Measurements from ENCODE around the gene DTX4. TPM values are rescaled to one million over a fixed set of nuclear protein-coding genes. Genes with fewer than 3 reads are reported as not detected.

DTX4 gene
- total RNA-seq, 1 donor from 2014 or later = 139 TPM

- TF ChIP-seq CTCF (conservative IDR thresholded peaks at IDR 0.05) = no peak
- Mint-ChIP-seq H3K4me3 (peak overlapping the region; percentile 47), H3K9me3 (no peaks in the 10 kb centered on the region), H3K27ac (ENCODE audit: unreplicated experiment) (no peak overlapping the region), H3K27me3 (ENCODE audit: low read depth) (peaks cover 32% of the 10 kb centered on the region), H3K36me3 (ENCODE audit: low read depth) (no peaks in the 10 kb centered on the region), H3K4me1 (peaks cover 37% of the 10 kb centered on the region)
- DNase-seq (ENCODE audit: low read depth, low spot score) = no peak
Observed at GRCh38 chr11:59141191-59141590, 30.7 kb upstream of the DTX4 start.

GRCh38 chr11:59141673-59142460 lies 30.1 kb upstream of the DTX4 start:
- H3K9me3 Mint-ChIP-seq = no peaks in the 10 kb centered on the region
- peak overlapping the region; percentile 95 for H3K4me3 Mint-ChIP-seq
- no peak for DNase-seq (ENCODE audit: low read depth, low spot score)
- peaks cover 36% of the 10 kb centered on the region for H3K4me1 Mint-ChIP-seq
- H3K27ac Mint-ChIP-seq (ENCODE audit: unreplicated experiment) = no peak overlapping the region
- peaks cover 32% of the 10 kb centered on the region for H3K27me3 Mint-ChIP-seq (ENCODE audit: low read depth)
- no peaks in the 10 kb centered on the region for H3K36me3 Mint-ChIP-seq (ENCODE audit: low read depth)
- TF ChIP-seq CTCF (conservative IDR thresholded peaks at IDR 0.05) = no peak

GRCh38 chr11:59142530-59143507 lies 29.1 kb upstream of the DTX4 start, which contains the start of gene FAM111A:
FAM111A (plus strand) TSS chr11:59142856; CDS start chr11:59148873, 6,017 bp downstream.
- TF ChIP-seq CTCF (conservative IDR thresholded peaks at IDR 0.05) = peak; percentile 51

GRCh38 chr11:59144096-59144495 lies 27.8 kb upstream of the DTX4 start:
- H3K36me3 Mint-ChIP-seq (ENCODE audit: low read depth) = no peaks in the 10 kb centered on the region
- peaks cover 36% of the 10 kb centered on the region for H3K4me1 Mint-ChIP-seq
- no peak for DNase-seq (ENCODE audit: low read depth, low spot score)
- H3K27ac Mint-ChIP-seq (ENCODE audit: unreplicated experiment) = no peak overlapping the region
- TF ChIP-seq CTCF (conservative IDR thresholded peaks at IDR 0.05) = no peak
- H3K9me3 Mint-ChIP-seq = no peaks in the 10 kb centered on the region
- H3K4me3 Mint-ChIP-seq = peak overlapping the region; percentile 95
- H3K27me3 Mint-ChIP-seq (ENCODE audit: low read depth) = peaks cover 32% of the 10 kb centered on the region

More at GRCh38 chr11:59142530-59143507, 29.1 kb upstream of the DTX4 start, which contains the start of gene FAM111A:
- Mint-ChIP-seq H3K4me3 (peak within 1 kb of the TSS; percentile 95), H3K36me3 (ENCODE audit: low read depth) (no peaks in the 10 kb centered on the region), H3K27me3 (ENCODE audit: low read depth) (peaks cover 32% of the 10 kb centered on the region), H3K27ac (ENCODE audit: unreplicated experiment) (peak within 1 kb of the TSS; percentile 36), H3K4me1 (peaks cover 36% of the 10 kb centered on the region), H3K9me3 (no peaks in the 10 kb centered on the region)
- peak; percentile 52 for DNase-seq (ENCODE audit: low read depth, low spot score)

- Mint-ChIP-seq H3K27me3 (ENCODE audit: low read depth) (peaks cover 32% of the 10 kb centered on the region), H3K4me1 (peaks cover 36% of the 10 kb centered on the region), H3K4me3 (peak overlapping the region; percentile 95), H3K9me3 (no peaks in the 10 kb centered on the region), H3K36me3 (ENCODE audit: low read depth) (no peaks in the 10 kb centered on the region), H3K27ac (ENCODE audit: unreplicated experiment) (no peak overlapping the region)
- DNase-seq (ENCODE audit: low read depth, low spot score) = peak; percentile 35
- peak; percentile 26 for TF ChIP-seq CTCF (conservative IDR thresholded peaks at IDR 0.05)
Observed at GRCh38 chr11:59144579-59145345, 27.2 kb upstream of the DTX4 start.
